Lung (tissue), 12 donors: Measurements from ENCODE around the gene MAN1A1. TPM values are rescaled to one million over a fixed set of nuclear protein-coding genes. Genes with fewer than 3 reads are reported as not detected.

ENCODE experiments used
- ATAC-seq: fragments of 200-7000 bp; cut with Tn5 transposase; one replicate; pipeline ENCODE4 v1.9.1; 2020; ENCODE audit warnings: moderate number of reproducible peaks; ENCODE audit not compliant: insufficient read depth, low FRiP score
- DNase-seq, 3 donors: peaks; one replicate each; pipeline ENCODE4 v3.0.0-alpha.2; 2013 to 2017
- H3K27ac ChIP-seq, 2 donors: one replicate each; pipeline ENCODE4 v1.5.1; 2013; ENCODE audit warnings: mild to moderate bottlenecking in 2 of 2, moderate library complexity in 2 of 2, control low read depth in 1 of 2, inconsistent platforms in 1 of 2, low read depth in 1 of 2, low read length in 1 of 2
- H3K27me3 ChIP-seq, 3 donors: one replicate each; pipeline ENCODE4 v1.5.1; 2013; ENCODE audit warnings: low read length in 2 of 3; ENCODE audit not compliant: control insufficient read depth in 3 of 3, insufficient read depth in 3 of 3
- H3K36me3 ChIP-seq, 4 donors: one replicate each; pipeline ENCODE4 v1.5.1; 2013; ENCODE audit warnings: low read length in 4 of 4, mild to moderate bottlenecking in 1 of 4, moderate library complexity in 1 of 4; ENCODE audit not compliant: control insufficient read depth in 4 of 4, insufficient read depth in 4 of 4
- H3K4me1 ChIP-seq, 5 donors: one replicate each; pipeline ENCODE4 v1.5.1; 2013; ENCODE audit warnings: low read length in 5 of 5, mild to moderate bottlenecking in 2 of 5, moderate library complexity in 1 of 5; ENCODE audit not compliant: control insufficient read depth in 5 of 5, insufficient read depth in 5 of 5
- H3K4me3 ChIP-seq: one replicate; pipeline ENCODE4 v1.5.1; 2013; ENCODE audit warnings: mild to moderate bottlenecking, control low read depth, moderate library complexity
- H3K9ac ChIP-seq, 2 donors: one replicate each; pipeline ENCODE4 v1.5.1; 2013; ENCODE audit warnings: low read length in 2 of 2, control low read depth in 1 of 2; ENCODE audit not compliant: insufficient read depth in 1 of 2
- H3K9me3 ChIP-seq, 4 donors: one replicate each; pipeline ENCODE4 v1.5.1; 2013; ENCODE audit warnings: low read length in 3 of 4, mild to moderate bottlenecking in 1 of 4, moderate library complexity in 1 of 4; ENCODE audit not compliant: control insufficient read depth in 4 of 4, insufficient read depth in 3 of 4
- WGBS, 2 donors: extraction: QIAGEN DNeasy Blood & Tissue Kit; methylation state at CpG; one replicate each; pipeline ENCODE4 v1.1.7; 2013; 5-methylcytosine and 5-hydroxymethylcytosine counted together
- polyA plus RNA-seq, 2 donors: library from polyadenylated mRNA; stranded (reverse); fragments of 200-250 nt; gene quantifications; one replicate each; pipeline ENCODE4 v1.2.1, GENCODE V29; 2013
- total RNA-seq, 2 donors: library from RNA; depleted of rRNA in 1 of 2; stranded (reverse); fragments of >200 nt in 1 of 2; gene quantifications; one replicate each; pipeline ENCODE4 v1.2.1, GENCODE V29; 2014 to 2021
- TF ChIP-seq, protein P1 (sequence below): IDR thresholded peaks from 2 replicates; pipeline ENCODE4 v1.5.1; 2012; ENCODE audit warnings: mild to moderate bottlenecking; ENCODE audit errors: control extremely low read depth, extremely low read depth
- donor health status: control.
- donor health status: control.
- donor health status: Bipolar disorder and iron deficiency.
- donor health status: healthy.
- donor health status: DM: yes; HTN: yes; CAD: no.

MAN1A1 gene
- total and polyA plus RNA-seq, 4 donors = 13.9 to 71.0 (median 48.2) TPM

DNA sequence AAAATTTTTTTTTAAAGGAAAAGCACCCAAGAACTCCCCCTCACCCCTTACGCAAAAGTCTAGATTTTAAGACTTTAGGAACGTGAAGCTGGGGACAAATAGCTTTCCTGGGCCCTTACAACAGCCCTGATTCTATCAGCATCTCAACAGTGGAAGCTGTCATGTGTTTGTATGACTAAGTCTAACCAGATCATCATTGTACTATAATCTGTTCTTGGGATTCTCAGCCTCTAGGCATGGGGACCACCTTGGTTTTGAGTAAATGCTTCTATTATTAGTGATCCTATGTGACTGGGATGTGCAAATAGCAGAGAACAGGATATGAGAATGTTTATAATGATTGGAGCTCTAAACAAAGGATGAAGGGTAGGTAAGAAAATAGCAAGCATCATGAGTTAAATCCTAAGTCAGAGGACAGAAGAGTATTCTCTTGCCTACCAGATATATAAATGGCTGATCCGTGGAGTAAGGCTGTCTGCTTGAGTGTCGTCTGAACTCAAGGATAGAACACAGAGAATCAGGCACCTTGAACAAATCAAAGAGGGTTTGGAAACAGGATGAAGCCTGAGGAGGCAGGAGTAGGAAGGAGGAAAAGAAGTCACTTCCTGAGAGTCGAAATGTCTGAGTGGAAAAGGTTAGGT lies 165.4 kb downstream of the MAN1A1 start:
- DNase-seq (no peak), ATAC-seq (no peak)
- TF ChIP-seq, protein P1, sequence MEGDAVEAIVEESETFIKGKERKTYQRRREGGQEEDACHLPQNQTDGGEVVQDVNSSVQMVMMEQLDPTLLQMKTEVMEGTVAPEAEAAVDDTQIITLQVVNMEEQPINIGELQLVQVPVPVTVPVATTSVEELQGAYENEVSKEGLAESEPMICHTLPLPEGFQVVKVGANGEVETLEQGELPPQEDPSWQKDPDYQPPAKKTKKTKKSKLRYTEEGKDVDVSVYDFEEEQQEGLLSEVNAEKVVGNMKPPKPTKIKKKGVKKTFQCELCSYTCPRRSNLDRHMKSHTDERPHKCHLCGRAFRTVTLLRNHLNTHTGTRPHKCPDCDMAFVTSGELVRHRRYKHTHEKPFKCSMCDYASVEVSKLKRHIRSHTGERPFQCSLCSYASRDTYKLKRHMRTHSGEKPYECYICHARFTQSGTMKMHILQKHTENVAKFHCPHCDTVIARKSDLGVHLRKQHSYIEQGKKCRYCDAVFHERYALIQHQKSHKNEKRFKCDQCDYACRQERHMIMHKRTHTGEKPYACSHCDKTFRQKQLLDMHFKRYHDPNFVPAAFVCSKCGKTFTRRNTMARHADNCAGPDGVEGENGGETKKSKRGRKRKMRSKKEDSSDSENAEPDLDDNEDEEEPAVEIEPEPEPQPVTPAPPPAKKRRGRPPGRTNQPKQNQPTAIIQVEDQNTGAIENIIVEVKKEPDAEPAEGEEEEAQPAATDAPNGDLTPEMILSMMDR = no peak
- Histone ChIP-seq H3K27ac (no peak overlapping the region), H3K27me3 (no peaks in the 10 kb centered on the region), H3K9ac (no peak overlapping the region), H3K4me3 (no peak overlapping the region), H3K36me3 (peaks cover 9 to 26% (median 16%) of the 10 kb centered on the region in 4 donors), H3K9me3 (no peaks in the 10 kb centered on the region), H3K4me1 (peaks cover 0 to 6% (median 3%) of the 10 kb centered on the region in 5 donors)
- 79 to 88% methylated on average over 5 of the region's 5 CpGs for WGBS, 2 donors

DNA sequence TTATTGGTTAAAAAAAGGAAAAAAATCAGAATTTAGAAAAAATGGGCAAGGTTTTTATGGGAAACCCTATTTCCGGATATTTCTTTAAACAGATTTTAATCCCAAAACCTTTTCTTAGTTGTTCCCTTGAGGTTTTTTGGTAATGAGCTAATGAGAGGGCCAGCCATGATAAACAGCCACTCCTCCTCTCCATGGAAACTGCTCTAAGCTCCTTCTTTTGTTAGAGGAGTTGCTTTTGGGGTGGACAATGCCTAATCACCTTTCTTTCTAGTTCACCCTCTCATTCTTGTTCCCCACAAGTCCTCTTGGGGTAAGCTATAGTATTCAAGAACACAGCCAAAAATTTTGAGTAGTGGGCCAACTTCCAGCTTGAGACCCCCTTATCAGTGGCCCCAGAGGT lies 166.1 kb downstream of the MAN1A1 start:
- H3K27me3 ChIP-seq = no peaks in the 10 kb centered on the region
- H3K4me1 ChIP-seq = peaks cover 0 to 6% (median 3%) of the 10 kb centered on the region in 5 donors
- peaks cover 8 to 22% (median 15%) of the 10 kb centered on the region in 4 donors for H3K36me3 ChIP-seq
- TF ChIP-seq, protein P1 = no peak
- no peak for DNase-seq
- 94% methylated on average over 1 of the region's 1 CpG for WGBS, 2 donors
- H3K9me3 ChIP-seq = no peaks in the 10 kb centered on the region
- ATAC-seq = no peak
- no peak overlapping the region for H3K4me3 ChIP-seq
- H3K9ac ChIP-seq = no peak overlapping the region
- H3K27ac ChIP-seq = no peak overlapping the region

DNA sequence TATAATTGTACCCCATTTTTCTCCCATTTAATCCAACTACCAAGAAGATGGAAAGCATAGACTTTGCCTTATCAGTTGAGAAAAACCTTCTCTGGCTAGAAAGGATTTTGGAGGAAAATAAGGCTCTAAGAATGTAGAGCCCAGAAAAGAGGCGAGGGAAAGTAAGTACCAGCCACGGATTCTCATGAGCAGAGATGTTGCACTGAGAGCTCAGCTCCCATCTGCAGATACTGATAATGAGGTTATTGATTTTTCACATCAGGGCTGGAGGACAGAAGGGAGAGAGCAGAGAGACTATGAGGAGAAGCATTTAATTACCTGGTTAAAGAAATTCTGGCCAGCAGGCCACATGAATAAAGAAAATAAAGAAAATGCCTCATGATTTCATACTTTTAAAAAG lies 166.7 kb downstream of the MAN1A1 start:
- DNase-seq (no peak), ATAC-seq (no peak)
- no peaks in the 10 kb centered on the region for H3K27me3 ChIP-seq
- no peak overlapping the region for H3K4me3 ChIP-seq
- peaks cover 0 to 6% (median 3%) of the 10 kb centered on the region in 5 donors for H3K4me1 ChIP-seq
- WGBS, 2 donors = 97 to 99% methylated on average over 2 of the region's 2 CpGs
- no peak overlapping the region for H3K9ac ChIP-seq
- H3K36me3 ChIP-seq = peaks cover 8 to 21% (median 14%) of the 10 kb centered on the region in 4 donors
- no peak overlapping the region for H3K27ac ChIP-seq
- no peaks in the 10 kb centered on the region for H3K9me3 ChIP-seq
- TF ChIP-seq, protein P1 = no peak
